ENCODE results near the gene VAV2.

Gene VAV2

DNA sequence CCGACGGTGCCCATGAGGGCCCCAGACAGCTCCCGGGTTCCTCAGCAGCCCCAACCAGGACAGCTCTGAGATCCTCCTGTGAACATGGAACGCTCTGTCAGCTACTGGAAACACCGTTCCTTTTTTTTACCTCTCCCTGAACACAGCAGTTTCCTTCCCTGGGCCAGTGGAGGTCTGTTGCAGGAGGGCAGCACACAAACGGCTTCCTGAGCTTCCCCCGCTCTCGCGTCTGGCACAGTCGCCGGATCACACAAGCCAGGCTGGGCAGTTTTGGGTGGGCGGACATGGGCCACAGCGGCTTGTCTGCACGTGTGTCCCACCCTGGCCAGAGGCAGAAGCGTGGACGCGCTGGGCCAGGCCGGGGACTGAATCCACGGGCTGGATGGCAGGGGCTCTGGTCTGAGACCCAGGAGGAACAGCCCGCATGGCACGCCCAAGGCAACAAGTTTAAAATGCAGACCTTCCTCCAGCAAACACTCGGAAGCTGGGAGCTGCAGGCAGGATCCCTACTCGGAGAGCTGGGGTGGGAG is 147.2 kb downstream of the VAV2 start:
- Histone ChIP-seq H3K27ac (ENCODE audit: low read depth, low read length) (no peak overlapping the region), H3K4me2 (ENCODE audit: low read depth, low read length, poor library complexity, severe bottlenecking) (no peak overlapping the region), H3K9me3 (ENCODE audit: insufficient read depth, low read length) (no peaks in the 10 kb centered on the region), H3F3A (ENCODE audit: insufficient read depth) (no peaks in the 10 kb centered on the region), H3K9ac (ENCODE audit: low read length) (no peak overlapping the region), H3K27me3 (ENCODE audit: low read length) (no peaks in the 10 kb centered on the region), H4K20me1 (ENCODE audit: low read depth, low read length) (no peaks in the 10 kb centered on the region), H3K36me3 (ENCODE audit: low read length) (no peaks in the 10 kb centered on the region), H3K79me2 (ENCODE audit: insufficient read depth, low read length) (peaks cover 8% of the 10 kb centered on the region; the same call in 1 of the 2 replicates), H3K4me3 (ENCODE audit: insufficient read depth, low read length, poor library complexity, severe bottlenecking) (no peak overlapping the region), H2AFZ (ENCODE audit: low read depth, low read length, severe bottlenecking) (no peak overlapping the region), H3K9me2 (replicated peaks; ENCODE audit: insufficient read depth, low read length) (no peaks in the 10 kb centered on the region)
- TF ChIP-seq CTCF (IDR thresholded peaks at IDR 0.05; ENCODE audit: insufficient read depth, low read length, poor library complexity, severe bottlenecking) (no peak), EZH2phosphoT487 (conservative IDR thresholded peaks at IDR 0.05; ENCODE audit: low read length) (no peak)

GRCh38 chr9:133844398-133844784 is 147.7 kb downstream of the VAV2 start:
- TF ChIP-seq EZH2phosphoT487 (conservative IDR thresholded peaks at IDR 0.05; ENCODE audit: low read length) = no peak
- TF ChIP-seq CTCF (IDR thresholded peaks at IDR 0.05; ENCODE audit: insufficient read depth, low read length, poor library complexity, severe bottlenecking) = no peak
- no peaks in the 10 kb centered on the region for H3F3A ChIP-seq (ENCODE audit: insufficient read depth)

DNA sequence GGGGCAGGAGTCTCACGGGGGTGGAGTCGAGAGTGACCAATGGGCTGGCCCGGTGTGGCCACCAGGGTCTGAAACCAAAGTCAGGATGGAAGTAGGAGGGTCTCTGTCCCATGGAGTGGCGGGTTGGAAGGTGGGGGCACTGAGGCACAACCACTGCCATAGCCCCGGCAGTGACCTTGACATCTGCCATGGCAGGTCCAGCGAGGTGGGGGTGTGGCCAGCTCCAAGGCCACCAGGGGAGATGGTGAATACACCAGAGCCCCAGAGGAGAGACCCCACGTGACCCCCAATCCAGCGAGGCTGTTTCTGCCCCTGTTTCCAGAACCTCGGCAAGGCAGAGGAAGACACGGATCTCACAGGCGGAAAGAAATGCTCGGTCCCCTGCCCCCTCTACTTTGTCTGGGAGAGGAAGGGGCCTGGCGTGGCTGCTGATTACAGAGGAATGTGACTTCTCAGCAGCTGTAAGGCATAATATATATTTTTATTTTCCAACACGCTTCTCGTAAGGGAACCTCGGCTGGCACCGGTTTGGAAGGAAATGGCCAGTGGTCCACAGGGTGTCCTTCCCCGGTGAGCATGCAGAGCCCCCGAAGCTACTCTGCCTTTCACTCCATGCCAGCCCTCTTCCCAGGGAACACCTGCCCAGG is 148.2 kb downstream of the VAV2 start:
- Histone ChIP-seq H3K9me2 (replicated peaks; ENCODE audit: insufficient read depth, low read length) (no peaks in the 10 kb centered on the region), H3K4me2 (ENCODE audit: low read depth, low read length, poor library complexity, severe bottlenecking) (no peak overlapping the region), H3K9ac (ENCODE audit: low read length) (no peak overlapping the region), H3K4me3 (ENCODE audit: insufficient read depth, low read length, poor library complexity, severe bottlenecking) (no peak overlapping the region), H2AFZ (ENCODE audit: low read depth, low read length, severe bottlenecking) (no peak overlapping the region), H3F3A (ENCODE audit: insufficient read depth) (no peaks in the 10 kb centered on the region), H4K20me1 (ENCODE audit: low read depth, low read length) (no peaks in the 10 kb centered on the region), H3K9me3 (ENCODE audit: insufficient read depth, low read length) (no peaks in the 10 kb centered on the region), H3K36me3 (ENCODE audit: low read length) (no peaks in the 10 kb centered on the region), H3K27me3 (ENCODE audit: low read length) (no peaks in the 10 kb centered on the region), H3K27ac (ENCODE audit: low read depth, low read length) (no peak overlapping the region), H3K79me2 (ENCODE audit: insufficient read depth, low read length) (peaks cover 7% of the 10 kb centered on the region; the same call in 1 of the 2 replicates)
- no peak for TF ChIP-seq CTCF (IDR thresholded peaks at IDR 0.05; ENCODE audit: insufficient read depth, low read length, poor library complexity, severe bottlenecking)
- no peak for TF ChIP-seq EZH2phosphoT487 (conservative IDR thresholded peaks at IDR 0.05; ENCODE audit: low read length)

More at GRCh38 chr9:133844398-133844784, 147.7 kb downstream of the VAV2 start:
- peaks cover 7% of the 10 kb centered on the region; the same call in 1 of the 2 replicates for H3K79me2 ChIP-seq (ENCODE audit: insufficient read depth, low read length)
- no peak overlapping the region for H3K27ac ChIP-seq (ENCODE audit: low read depth, low read length)
- H3K9ac ChIP-seq (ENCODE audit: low read length) = no peak overlapping the region
- H3K9me3 ChIP-seq (ENCODE audit: insufficient read depth, low read length) = no peaks in the 10 kb centered on the region
- no peaks in the 10 kb centered on the region for H4K20me1 ChIP-seq (ENCODE audit: low read depth, low read length)
- H3K4me2 ChIP-seq (ENCODE audit: low read depth, low read length, poor library complexity, severe bottlenecking) = no peak overlapping the region
- H3K27me3 ChIP-seq (ENCODE audit: low read length) = no peaks in the 10 kb centered on the region
- H3K36me3 ChIP-seq (ENCODE audit: low read length) = no peaks in the 10 kb centered on the region
- H2AFZ ChIP-seq (ENCODE audit: low read depth, low read length, severe bottlenecking) = no peak overlapping the region
- H3K9me2 ChIP-seq (replicated peaks; ENCODE audit: insufficient read depth, low read length) = no peaks in the 10 kb centered on the region
- no peak overlapping the region for H3K4me3 ChIP-seq (ENCODE audit: insufficient read depth, low read length, poor library complexity, severe bottlenecking)
